Nephron progenitor cell (in vitro differentiated cells): ENCODE results near the gene KYAT1.

Source experiments
- DNase-seq: peaks from one replicate; pipeline ENCODE4 v3.0.0; 2021
- H3K27ac Mint-ChIP-seq: 2 replicates; pipeline ENCODE4 v1.8.0; 2021; ENCODE audit warnings: mild to moderate bottlenecking, moderate library complexity, mixed read lengths
- H3K27me3 Mint-ChIP-seq: 2 replicates; pipeline ENCODE4 v1.8.0; 2021; ENCODE audit warnings: mild to moderate bottlenecking, low read depth, mixed read lengths; ENCODE audit not compliant: poor library complexity
- H3K36me3 Mint-ChIP-seq: 2 replicates; pipeline ENCODE4 v1.8.0; 2021; ENCODE audit warnings: low read depth, mixed read lengths
- H3K4me1 Mint-ChIP-seq: 2 replicates; pipeline ENCODE4 v1.8.0; 2021; ENCODE audit warnings: mixed read lengths
- H3K4me3 Mint-ChIP-seq: 2 replicates; pipeline ENCODE4 v1.8.0; 2021; ENCODE audit warnings: mild to moderate bottlenecking, moderate library complexity, mixed read lengths
- H3K9me3 Mint-ChIP-seq: 2 replicates; pipeline ENCODE4 v1.8.0; 2021; ENCODE audit warnings: mild to moderate bottlenecking, moderate library complexity, mixed read lengths
- TF ChIP-seq, protein P1 (sequence below): fragments of 200-600 bp; sonication (generic); IDR thresholded peaks from 2 replicates; pipeline ENCODE4 v1.5.0; 2021; ENCODE audit warnings: antibody characterized with exemption

Gene KYAT1

GRCh38 chr9:128899566-128900322 is 18.0 kb upstream of the KYAT1 start:
- TF ChIP-seq, protein P1, sequence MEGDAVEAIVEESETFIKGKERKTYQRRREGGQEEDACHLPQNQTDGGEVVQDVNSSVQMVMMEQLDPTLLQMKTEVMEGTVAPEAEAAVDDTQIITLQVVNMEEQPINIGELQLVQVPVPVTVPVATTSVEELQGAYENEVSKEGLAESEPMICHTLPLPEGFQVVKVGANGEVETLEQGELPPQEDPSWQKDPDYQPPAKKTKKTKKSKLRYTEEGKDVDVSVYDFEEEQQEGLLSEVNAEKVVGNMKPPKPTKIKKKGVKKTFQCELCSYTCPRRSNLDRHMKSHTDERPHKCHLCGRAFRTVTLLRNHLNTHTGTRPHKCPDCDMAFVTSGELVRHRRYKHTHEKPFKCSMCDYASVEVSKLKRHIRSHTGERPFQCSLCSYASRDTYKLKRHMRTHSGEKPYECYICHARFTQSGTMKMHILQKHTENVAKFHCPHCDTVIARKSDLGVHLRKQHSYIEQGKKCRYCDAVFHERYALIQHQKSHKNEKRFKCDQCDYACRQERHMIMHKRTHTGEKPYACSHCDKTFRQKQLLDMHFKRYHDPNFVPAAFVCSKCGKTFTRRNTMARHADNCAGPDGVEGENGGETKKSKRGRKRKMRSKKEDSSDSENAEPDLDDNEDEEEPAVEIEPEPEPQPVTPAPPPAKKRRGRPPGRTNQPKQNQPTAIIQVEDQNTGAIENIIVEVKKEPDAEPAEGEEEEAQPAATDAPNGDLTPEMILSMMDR: no peak
- H3K36me3 Mint-ChIP-seq: peaks cover 8% of the 10 kb centered on the region
- H3K27me3 Mint-ChIP-seq: no peaks in the 10 kb centered on the region
- H3K9me3 Mint-ChIP-seq: no peaks in the 10 kb centered on the region
- peak overlapping the region; percentile 89 for H3K27ac Mint-ChIP-seq
- no peak overlapping the region for H3K4me3 Mint-ChIP-seq
- peaks cover 22% of the 10 kb centered on the region for H3K4me1 Mint-ChIP-seq
- DNase-seq: no peak

DNA sequence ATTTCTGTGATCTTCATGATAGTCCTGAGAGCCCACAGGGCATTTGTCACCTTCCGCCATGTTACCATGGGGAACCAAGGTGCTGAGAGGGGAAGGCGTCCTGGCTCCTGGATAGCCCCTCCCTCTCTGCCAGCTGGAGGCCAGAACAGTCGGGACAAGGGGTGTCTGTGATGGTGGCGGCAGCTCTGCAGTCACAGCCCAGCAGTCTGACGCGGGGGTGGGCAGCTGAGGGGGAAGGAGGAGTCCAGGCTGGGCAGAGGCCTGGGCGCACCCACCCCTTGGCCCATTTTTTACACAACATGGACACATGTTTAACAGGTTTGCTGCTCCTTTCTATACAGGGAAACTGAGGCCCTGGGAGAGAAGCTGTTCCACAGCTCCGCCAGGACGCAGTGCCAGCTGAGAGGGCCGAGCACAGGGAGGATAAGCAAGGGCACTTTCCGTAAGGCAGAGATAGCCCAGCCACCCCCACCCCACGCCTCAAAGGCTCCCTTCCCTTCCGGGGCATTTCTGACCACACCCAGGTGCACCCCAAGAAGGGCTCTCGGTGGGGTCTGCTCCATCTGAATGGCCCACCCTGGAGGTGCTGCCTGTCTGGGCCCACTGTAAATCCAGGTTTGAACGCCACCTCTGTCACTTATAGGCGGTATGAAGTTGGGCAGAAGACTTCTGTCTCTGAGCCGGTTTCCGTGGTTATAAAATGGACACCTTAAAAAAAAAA is 17.3 kb upstream of the KYAT1 start:
- H3K36me3 Mint-ChIP-seq: peaks cover 9% of the 10 kb centered on the region
- TF ChIP-seq, protein P1: no peak
- no peak for DNase-seq
- no peaks in the 10 kb centered on the region for H3K27me3 Mint-ChIP-seq
- H3K9me3 Mint-ChIP-seq: no peaks in the 10 kb centered on the region
- peaks cover 22% of the 10 kb centered on the region for H3K4me1 Mint-ChIP-seq
- H3K27ac Mint-ChIP-seq: peak overlapping the region; percentile 89
- H3K4me3 Mint-ChIP-seq: no peak overlapping the region

DNA sequence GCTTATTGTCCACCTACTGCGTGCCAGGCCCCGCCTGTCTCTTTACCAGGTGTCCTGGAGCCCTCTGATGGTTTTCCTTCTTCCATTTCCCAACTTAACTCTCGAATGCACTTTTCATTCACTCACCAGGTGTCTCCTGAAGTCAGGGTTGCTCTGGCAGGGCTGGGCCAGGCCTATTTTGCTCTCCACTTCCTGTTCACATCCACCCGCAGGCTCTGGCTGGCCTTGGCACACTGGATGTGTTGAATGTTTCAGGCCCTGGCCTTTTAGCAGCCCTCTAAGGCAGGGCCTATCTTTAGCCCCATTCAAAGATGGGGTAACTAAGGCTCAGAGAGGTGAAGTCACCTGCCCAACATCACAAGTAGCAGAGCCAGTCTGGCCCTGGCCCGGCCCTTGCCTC is 16.6 kb upstream of the KYAT1 start:
- peak overlapping the region; percentile 66 for H3K27ac Mint-ChIP-seq
- no peaks in the 10 kb centered on the region for H3K27me3 Mint-ChIP-seq
- DNase-seq: no peak
- peaks cover 11% of the 10 kb centered on the region for H3K36me3 Mint-ChIP-seq
- TF ChIP-seq, protein P1: no peak
- H3K4me3 Mint-ChIP-seq: no peak overlapping the region
- peaks cover 22% of the 10 kb centered on the region for H3K4me1 Mint-ChIP-seq
- H3K9me3 Mint-ChIP-seq: no peaks in the 10 kb centered on the region

DNA sequence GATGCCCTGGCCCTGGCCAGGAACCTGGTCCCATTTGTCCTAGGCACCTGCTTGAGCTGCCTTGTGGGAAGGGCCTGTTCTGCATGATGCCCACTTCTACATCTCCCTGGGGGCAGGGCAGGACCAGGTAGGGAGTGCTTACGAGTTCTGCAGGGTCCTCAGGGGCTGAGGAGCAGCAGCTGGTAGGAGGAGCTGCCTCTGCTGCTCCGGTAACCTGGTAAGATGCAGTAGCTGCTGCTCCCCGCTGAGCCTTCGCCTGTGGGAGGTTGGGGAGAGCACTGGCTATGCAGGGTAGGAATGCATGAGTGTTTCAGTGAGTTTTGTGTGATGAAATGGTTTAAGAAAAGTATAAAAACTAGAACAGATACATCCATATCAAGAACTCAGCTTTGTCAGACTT is 13.8 kb upstream of the KYAT1 start:
- DNase-seq: no peak
- no peak overlapping the region for H3K4me3 Mint-ChIP-seq
- no peaks in the 10 kb centered on the region for H3K27me3 Mint-ChIP-seq
- H3K27ac Mint-ChIP-seq: no peak overlapping the region
- peaks cover 22% of the 10 kb centered on the region for H3K4me1 Mint-ChIP-seq
- no peaks in the 10 kb centered on the region for H3K9me3 Mint-ChIP-seq
- TF ChIP-seq, protein P1: no peak
- peaks cover 15% of the 10 kb centered on the region for H3K36me3 Mint-ChIP-seq

DNA sequence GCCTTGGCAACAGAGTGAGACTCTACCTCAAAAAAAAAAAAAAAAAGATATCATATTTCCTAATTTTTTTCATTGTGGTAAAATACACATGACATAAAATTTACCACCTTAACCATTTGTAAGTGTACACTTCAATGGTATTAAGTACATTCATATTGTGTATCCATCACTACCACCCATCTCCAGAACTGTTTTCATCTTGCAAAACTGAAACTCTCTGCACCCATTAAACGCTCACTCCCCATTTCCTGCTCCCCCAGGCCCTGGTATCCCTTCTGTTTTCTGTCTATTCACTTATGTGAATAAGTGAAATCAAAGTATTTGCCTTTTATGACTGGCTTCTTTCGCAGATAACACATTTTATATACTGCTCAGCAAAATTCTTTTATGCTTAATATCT is 13.0 kb upstream of the KYAT1 start:
- Mint-ChIP-seq H3K4me3 (no peak overlapping the region), H3K4me1 (peaks cover 20% of the 10 kb centered on the region), H3K27ac (peak overlapping the region; percentile 50), H3K36me3 (peaks cover 15% of the 10 kb centered on the region), H3K27me3 (no peaks in the 10 kb centered on the region), H3K9me3 (no peaks in the 10 kb centered on the region)
- no peak for DNase-seq
- TF ChIP-seq, protein P1: no peak
